Ovary (tissue), 9 donors: ENCODE results near the gene ALLC. TPM values are rescaled to one million over a fixed set of nuclear protein-coding genes. Genes with fewer than 3 reads are reported as not detected.

Source experiments
- DNase-seq, 5 donors: peaks; one replicate each; pipeline ENCODE4 v3.0.0-alpha.2; 2019 to 2020
- H3K27ac ChIP-seq, 2 donors: fragments of 200-600 bp; one replicate each; pipeline versions ENCODE4 v1.5.1 to v1.8.0; 2019 to 2022
- H3K27me3 ChIP-seq: fragments of 200-600 bp; one replicate; pipeline ENCODE4 v1.8.0; 2022
- H3K36me3 ChIP-seq: fragments of 200-600 bp; sonication (generic); one replicate; pipeline ENCODE4 v1.5.1; 2019
- H3K4me1 ChIP-seq: one replicate; pipeline ENCODE4 v1.8.1; 2013; ENCODE audit warnings: mild to moderate bottlenecking, moderate library complexity; ENCODE audit not compliant: insufficient read depth
- H3K4me3 ChIP-seq: fragments of 200-600 bp; sonication (generic); one replicate; pipeline ENCODE4 v1.5.1; 2017
- H3K9me3 ChIP-seq, 2 donors: fragments of 200-600 bp in 1 of 2; sonication (generic) in 1 of 2; one replicate each; pipeline versions ENCODE4 v1.5.1 to v1.8.1; 2013 to 2019; ENCODE audit warnings: mild to moderate bottlenecking in 1 of 2, moderate library complexity in 1 of 2
- CTCF ChIP-seq, 3 donors: fragments of 450-650 bp in 2 of 3; fragments of 200-600 bp in 1 of 3; IDR thresholded peaks; one replicate each; pipeline versions ENCODE4 v1.5.1 to v1.8.0; 2016 to 2022; ENCODE audit warnings: antibody characterized with exemption in 3 of 3, mild to moderate bottlenecking in 1 of 3
- EP300 ChIP-seq: sonication (generic); formaldehyde crosslinking; IDR thresholded peaks from one replicate; pipeline ENCODE4 v1.6.1; 2017; ENCODE audit warnings: antibody characterized with exemption
- POLR2A ChIP-seq: fragments of 450-650 bp; IDR thresholded peaks from one replicate; pipeline ENCODE4 v1.6.1; 2017; ENCODE audit warnings: antibody characterized with exemption, mild to moderate bottlenecking, moderate library complexity
- WGBS, 3 donors: extraction: QIAGEN DNeasy Blood & Tissue Kit in 1 of 3; methylation state at CpG; one replicate each; pipeline versions ENCODE4 v1.1.5 to v1.1.7; 2013 to 2017; 5-methylcytosine and 5-hydroxymethylcytosine counted together
- intact Hi-C, 4 donors: fragments of 100-400 bp; cut with DNase I; formaldehyde crosslinking; loops; one replicate each; pipeline versions ENCODE4 v1.11.0 to v1.15.1; 2022 to 2023
- polyA plus RNA-seq, 2 donors: library from polyadenylated mRNA; stranded (reverse); fragments of 200-250 nt in 1 of 2; fragments of 350-450 nt in 1 of 2; fragmentation: Illumina TruSeq in 1 of 2; extraction: RNeasy Lipid Tissue Mini Kit (QIAGEN cat#74804) in 1 of 2; gene quantifications; one replicate each; pipeline ENCODE4 v1.2.3, GENCODE V29; 2013 to 2014
- total RNA-seq, 7 donors: library from RNA; depleted of rRNA in 2 of 7; stranded (reverse); fragments of >200 nt in 2 of 7; fragmentation: NEBNext Ultra II Directional in 3 of 7; extraction: Animal tissue kit (Norgen Biotek cat#: 25700) in 3 of 7; gene quantifications; one replicate each; pipeline versions ENCODE4 v1.1.0 to v1.2.4, GENCODE V29; 2016 to 2023
- donor health status: DM: no; HTN: no; CAD: no; lungs with moderate emphysema.
- donor health status: DM: no; HTN: no; CAD: no.
- donor health status: Bipolar disorder and iron deficiency.
- donor health status: DM: yes; HTN: yes; CAD: no.
- donor health status: DM: no; HTN: no; CAD: no.
- donor health status: DM: yes; HTN: yes; CAD: no.

Gene ALLC
- total and polyA plus RNA-seq, 9 donors = 0.20 to 1.2 (median 0.76) TPM; not detected in 5

- H3K4me3 ChIP-seq = no peak overlapping the region
- peaks cover 16% of the 10 kb centered on the region for H3K4me1 ChIP-seq
- intact Hi-C loops = loop anchor here in 3 of 4 donors (5.0 to 10.0 kb wide), 3 partner anchors 76 to 231 kb away; partner anchors contain the start of gene RPS7 (in 1 of the 3)
- H3K27ac ChIP-seq = peak overlapping the region in 1 of 2 donors; percentile 89
- H3K9me3 ChIP-seq = no peaks in the 10 kb centered on the region
- H3K36me3 ChIP-seq = no peaks in the 10 kb centered on the region
- TF ChIP-seq EP300 = no peak
- TF ChIP-seq CTCF (IDR thresholded peaks at IDR 0.05) = no peak
- no peak for TF ChIP-seq POLR2A
- 92 to 95% (median 93%) methylated on average over 9 of the region's 9 CpGs for WGBS, 3 donors
- H3K27me3 ChIP-seq = no peaks in the 10 kb centered on the region
- DNase-seq = no peak
These were observed 4.9 kb upstream of the ALLC start for GRCh38 chr2:3652896-3653625.

GRCh38 chr2:3654011-3654410, 4.0 kb upstream of the ALLC start:
- 87 to 94% (median 93%) methylated on average over 10 of the region's 10 CpGs for WGBS, 3 donors
- Histone ChIP-seq H3K4me3 (no peak overlapping the region), H3K9me3 (no peaks in the 10 kb centered on the region), H3K4me1 (peaks cover 16% of the 10 kb centered on the region), H3K27ac (no peak overlapping the region), H3K36me3 (no peaks in the 10 kb centered on the region), H3K27me3 (no peaks in the 10 kb centered on the region)
- TF ChIP-seq CTCF (IDR thresholded peaks at IDR 0.05) (no peak), EP300 (no peak), POLR2A (no peak)
- no peak for DNase-seq
- intact Hi-C loops = loop anchor here in 3 of 4 donors (5.0 to 10.0 kb wide), 3 partner anchors 77 to 232 kb away; partner anchors contain the start of gene RPS7 (in 1 of the 3)

- Histone ChIP-seq H3K4me3 (no peak overlapping the region), H3K9me3 (no peaks in the 10 kb centered on the region), H3K4me1 (peaks cover 19% of the 10 kb centered on the region), H3K36me3 (no peaks in the 10 kb centered on the region), H3K27ac (no peak overlapping the region), H3K27me3 (no peaks in the 10 kb centered on the region)
- intact Hi-C loops = loop anchor here in 3 of 4 donors (5.0 to 10.0 kb wide), 3 partner anchors 77 to 232 kb away; partner anchors contain the start of gene RPS7 (in 1 of the 3)
- WGBS, 3 donors = 83 to 88% (median 88%) methylated on average over 21 of the region's 21 CpGs
- TF ChIP-seq CTCF (IDR thresholded peaks at IDR 0.05) = no peak
- no peak for TF ChIP-seq POLR2A
- TF ChIP-seq EP300 = no peak
- DNase-seq = no peak
These were observed 3.3 kb upstream of the ALLC start for GRCh38 chr2:3654531-3655225.

- intact Hi-C loops = loop anchor here in 1 of 4 donors (10.0 kb wide), 1 partner anchor 231 kb away; no protein-coding TSS in a partner anchor
These were observed 1.9 kb upstream of the ALLC start for GRCh38 chr2:3655871-3656761.

More at GRCh38 chr2:3655871-3656761, 1.9 kb upstream of the ALLC start:
- H3K27ac ChIP-seq = no peak overlapping the region
- no peaks in the 10 kb centered on the region for H3K36me3 ChIP-seq
- peaks cover 17% of the 10 kb centered on the region for H3K4me1 ChIP-seq
- WGBS, 3 donors = 74 to 85% (median 83%) methylated on average over 28 of the region's 28 CpGs
- no peak overlapping the region for H3K4me3 ChIP-seq
- no peak for TF ChIP-seq CTCF (IDR thresholded peaks at IDR 0.05)
- TF ChIP-seq POLR2A = no peak
- no peak for TF ChIP-seq EP300
- no peak for DNase-seq
- no peaks in the 10 kb centered on the region for H3K9me3 ChIP-seq
- H3K27me3 ChIP-seq = no peaks in the 10 kb centered on the region
